ENCODE data around the gene CCSER1. TPM values are rescaled to one million over a fixed set of nuclear protein-coding genes. Genes with fewer than 3 reads are reported as not detected.
A peak's percentile ranks its signal among the peaks of the same experiment; 100 is the strongest.

CCSER1 gene
- total RNA-seq, 1 donor from 2014 or later = 18.1 TPM

DNA sequence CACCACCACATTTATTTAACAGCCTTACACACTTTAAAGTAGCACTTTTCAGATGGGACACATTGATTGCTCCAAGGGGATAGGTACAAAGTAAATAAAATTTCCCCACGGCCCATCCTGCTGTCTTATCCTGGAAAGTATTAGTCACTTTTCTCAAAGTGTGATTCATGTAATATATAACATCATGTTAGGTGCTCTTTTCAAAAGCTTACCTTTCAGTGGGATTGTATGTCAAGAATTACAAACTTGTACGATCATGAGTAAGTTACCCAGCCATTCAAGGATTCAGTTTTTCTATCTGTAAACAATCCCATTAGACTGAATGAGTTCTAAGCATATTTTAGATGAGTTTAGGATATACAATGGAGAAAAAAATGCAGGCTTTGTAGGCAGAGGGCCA, 1300.0 kb downstream of the CCSER1 start:
- TF ChIP-seq, protein P1, sequence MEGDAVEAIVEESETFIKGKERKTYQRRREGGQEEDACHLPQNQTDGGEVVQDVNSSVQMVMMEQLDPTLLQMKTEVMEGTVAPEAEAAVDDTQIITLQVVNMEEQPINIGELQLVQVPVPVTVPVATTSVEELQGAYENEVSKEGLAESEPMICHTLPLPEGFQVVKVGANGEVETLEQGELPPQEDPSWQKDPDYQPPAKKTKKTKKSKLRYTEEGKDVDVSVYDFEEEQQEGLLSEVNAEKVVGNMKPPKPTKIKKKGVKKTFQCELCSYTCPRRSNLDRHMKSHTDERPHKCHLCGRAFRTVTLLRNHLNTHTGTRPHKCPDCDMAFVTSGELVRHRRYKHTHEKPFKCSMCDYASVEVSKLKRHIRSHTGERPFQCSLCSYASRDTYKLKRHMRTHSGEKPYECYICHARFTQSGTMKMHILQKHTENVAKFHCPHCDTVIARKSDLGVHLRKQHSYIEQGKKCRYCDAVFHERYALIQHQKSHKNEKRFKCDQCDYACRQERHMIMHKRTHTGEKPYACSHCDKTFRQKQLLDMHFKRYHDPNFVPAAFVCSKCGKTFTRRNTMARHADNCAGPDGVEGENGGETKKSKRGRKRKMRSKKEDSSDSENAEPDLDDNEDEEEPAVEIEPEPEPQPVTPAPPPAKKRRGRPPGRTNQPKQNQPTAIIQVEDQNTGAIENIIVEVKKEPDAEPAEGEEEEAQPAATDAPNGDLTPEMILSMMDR (conservative IDR thresholded peaks at IDR 0.05) = no peak
- H3K4me1 Mint-ChIP-seq (ENCODE audit: unreplicated experiment) = no peaks in the 10 kb centered on the region
- H3K4me3 Mint-ChIP-seq = no peak overlapping the region
- H3K36me3 Mint-ChIP-seq = no peaks in the 10 kb centered on the region
- H3K27ac Mint-ChIP-seq = no peak overlapping the region
- DNase-seq (ENCODE audit: extremely low spot score, unreplicated experiment) = no peak
- H3K9me3 Mint-ChIP-seq = peaks cover 4% of the 10 kb centered on the region
- no peaks in the 10 kb centered on the region for H3K27me3 Mint-ChIP-seq

DNA sequence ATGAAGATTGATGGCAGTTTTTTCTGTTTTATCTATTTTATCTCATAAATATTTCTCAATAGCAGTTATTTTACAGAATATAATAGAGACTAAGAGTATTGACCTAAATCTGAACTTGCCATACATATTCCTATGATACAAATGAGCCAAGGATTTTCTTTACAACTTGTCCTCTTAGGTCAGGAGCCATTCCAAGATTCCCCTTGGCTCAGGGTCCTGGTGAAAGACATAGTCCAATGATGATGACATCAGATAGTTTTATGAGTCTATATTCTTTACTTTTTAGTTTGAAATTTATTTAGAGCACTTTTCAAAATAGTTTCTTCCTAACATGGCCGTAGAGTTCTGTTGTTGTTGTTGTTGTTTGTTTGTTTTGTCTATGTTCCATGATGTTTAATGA, 1307.4 kb downstream of the CCSER1 start:
- H3K4me1 Mint-ChIP-seq (ENCODE audit: unreplicated experiment) = no peaks in the 10 kb centered on the region
- no peak overlapping the region for H3K4me3 Mint-ChIP-seq
- no peak overlapping the region for H3K27ac Mint-ChIP-seq
- H3K36me3 Mint-ChIP-seq = no peaks in the 10 kb centered on the region
- TF ChIP-seq, protein P1 (conservative IDR thresholded peaks at IDR 0.05) = no peak
- H3K9me3 Mint-ChIP-seq = no peaks in the 10 kb centered on the region
- no peak for DNase-seq (ENCODE audit: extremely low spot score, unreplicated experiment)
- no peaks in the 10 kb centered on the region for H3K27me3 Mint-ChIP-seq

DNA sequence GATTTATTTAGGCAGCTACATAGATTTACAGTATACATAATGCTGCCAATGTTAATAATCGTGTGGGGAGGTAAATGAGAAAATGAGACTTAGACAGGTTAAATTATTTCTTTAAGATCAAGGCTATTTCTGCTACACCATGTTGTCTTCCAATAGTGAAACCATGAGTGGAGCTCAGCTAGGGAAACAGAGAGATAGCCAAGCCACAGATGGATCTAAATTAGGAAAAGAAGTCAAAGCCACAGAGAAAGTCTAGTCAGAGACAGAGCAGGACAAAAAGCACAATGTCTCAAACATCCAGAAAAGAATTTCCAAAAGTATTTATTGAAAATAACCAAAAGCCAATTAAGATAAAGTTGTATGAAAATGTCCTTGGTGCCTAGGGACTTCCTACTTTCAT, 1309.4 kb downstream of the CCSER1 start:
- Mint-ChIP-seq H3K4me3 (no peak overlapping the region), H3K36me3 (no peaks in the 10 kb centered on the region), H3K27ac (no peak overlapping the region), H3K27me3 (no peaks in the 10 kb centered on the region), H3K4me1 (ENCODE audit: unreplicated experiment) (no peaks in the 10 kb centered on the region), H3K9me3 (peaks cover 5% of the 10 kb centered on the region)
- DNase-seq (ENCODE audit: extremely low spot score, unreplicated experiment) = no peak
- TF ChIP-seq, protein P1 (conservative IDR thresholded peaks at IDR 0.05) = no peak

DNA sequence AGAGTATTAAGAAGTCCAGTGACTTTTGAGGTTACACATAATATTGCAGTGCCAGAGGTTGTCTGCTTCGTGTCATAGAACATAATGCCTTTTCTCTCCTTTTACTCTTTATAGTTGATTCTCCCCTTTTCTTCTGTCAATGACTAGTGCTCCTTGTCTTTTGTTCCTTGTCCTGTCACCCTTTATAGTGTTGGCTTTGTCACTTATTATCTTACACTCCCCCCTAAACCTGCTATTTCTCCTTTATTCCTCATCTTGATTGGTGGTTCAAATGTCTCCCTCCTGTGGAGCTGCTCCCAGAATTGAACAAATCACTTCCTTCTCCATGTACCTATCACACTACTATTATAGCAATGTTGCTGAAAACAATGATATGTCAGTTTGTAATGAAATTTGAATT, 1320.0 kb downstream of the CCSER1 start:
- TF ChIP-seq, protein P1 (conservative IDR thresholded peaks at IDR 0.05) = no peak
- Mint-ChIP-seq H3K4me3 (no peak overlapping the region), H3K4me1 (ENCODE audit: unreplicated experiment) (no peaks in the 10 kb centered on the region), H3K27me3 (no peaks in the 10 kb centered on the region), H3K9me3 (no peaks in the 10 kb centered on the region), H3K36me3 (no peaks in the 10 kb centered on the region), H3K27ac (no peak overlapping the region)
- DNase-seq (ENCODE audit: extremely low spot score, unreplicated experiment) = no peak

DNA sequence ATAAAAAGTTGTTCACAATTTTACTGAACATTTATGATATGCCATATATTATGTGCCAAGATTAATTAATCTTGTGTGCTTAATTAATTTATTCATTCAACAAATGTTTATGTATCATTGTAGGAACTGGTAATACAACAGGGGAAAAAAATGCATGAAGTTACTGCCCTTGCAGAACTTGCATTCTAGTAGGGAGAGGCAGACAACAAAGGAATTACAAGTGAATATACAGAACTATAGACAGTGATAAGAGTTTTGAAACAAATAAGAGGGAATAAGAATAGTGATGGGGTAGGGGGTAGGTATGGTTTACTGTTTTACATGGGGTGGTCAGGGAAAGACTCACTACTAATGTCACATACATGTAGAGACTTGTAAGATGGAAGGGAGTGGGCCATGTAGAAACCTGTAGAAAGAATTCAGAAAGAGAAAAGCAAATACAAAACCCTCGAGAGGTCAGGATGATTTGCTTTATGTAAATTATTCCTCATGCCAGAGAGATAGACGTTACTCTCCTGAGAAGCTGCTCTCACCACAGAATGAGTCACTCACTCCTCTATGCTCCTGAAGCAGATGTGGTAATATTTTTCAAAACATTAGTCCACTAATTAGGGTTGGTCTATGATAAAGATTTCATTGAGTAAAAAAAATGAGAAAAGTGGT, 1321.6 kb downstream of the CCSER1 start:
- H3K27ac Mint-ChIP-seq = peak overlapping the region; percentile 12

More for the DNA sequence above, 1321.6 kb downstream of the CCSER1 start:
- H3K36me3 Mint-ChIP-seq = no peaks in the 10 kb centered on the region
- no peak overlapping the region for H3K4me3 Mint-ChIP-seq
- TF ChIP-seq, protein P1 (conservative IDR thresholded peaks at IDR 0.05) = no peak
- no peak for DNase-seq (ENCODE audit: extremely low spot score, unreplicated experiment)
- no peaks in the 10 kb centered on the region for H3K27me3 Mint-ChIP-seq
- H3K4me1 Mint-ChIP-seq (ENCODE audit: unreplicated experiment) = no peaks in the 10 kb centered on the region
- H3K9me3 Mint-ChIP-seq = no peaks in the 10 kb centered on the region
